Gastrocnemius medialis (tissue), 4 donors: ENCODE measurements around the gene LCN6. TPM values are rescaled to one million over a fixed set of nuclear protein-coding genes. Genes with fewer than 3 reads are reported as not detected.

Source experiments
- ATAC-seq, 2 donors: fragments of 150-250 bp; one replicate each; pipeline ENCODE4 v1.9.1; 2016
- DNase-seq, 2 donors: peaks; one replicate each; pipeline ENCODE4 v3.0.0-alpha.2; 2019
- H3K27ac ChIP-seq, 4 donors: fragments of 200-600 bp; sonication (generic); 1 replicate in 1 of 4; 2 replicates in 3 of 4; pipeline ENCODE4 v1.5.1; 2016 to 2018; ENCODE audit warnings: mild to moderate bottlenecking in 2 of 4, moderate library complexity in 1 of 4
- H3K27me3 ChIP-seq, 3 donors: fragments of 200-600 bp; sonication (generic) in 2 of 3; 1 replicate in 1 of 3; 2 replicates in 2 of 3; pipeline versions ENCODE4 v1.5.1 to v1.6.0; 2016 to 2019; ENCODE audit warnings: mild to moderate bottlenecking in 1 of 3, moderate library complexity in 1 of 3
- H3K36me3 ChIP-seq, 2 donors: fragments of 200-600 bp; sonication (generic) in 1 of 2; one replicate each; pipeline ENCODE4 v1.5.1; 2017 to 2018
- H3K4me1 ChIP-seq, 2 donors: fragments of 200-600 bp; sonication (generic) in 1 of 2; one replicate each; pipeline ENCODE4 v1.5.1; 2016 to 2017; ENCODE audit warnings: mild to moderate bottlenecking in 2 of 2
- H3K4me3 ChIP-seq, 4 donors: fragments of 200-600 bp; sonication (generic) in 3 of 4; 1 replicate in 1 of 4; 2 replicates in 3 of 4; pipeline ENCODE4 v1.5.1; 2016 to 2019; ENCODE audit warnings: mild to moderate bottlenecking in 2 of 4
- H3K9me3 ChIP-seq, 3 donors: fragments of 200-600 bp; sonication (generic) in 2 of 3; 1 replicate in 1 of 3; 2 replicates in 2 of 3; pipeline ENCODE4 v1.5.1; 2016 to 2019
- CTCF ChIP-seq, 5 experiments: fragments of 450-650 bp in 3 of 5; fragments of 200-600 bp in 2 of 5; sonication (generic) in 2 of 5; IDR thresholded peaks in 4 of 5; conservative IDR thresholded peaks in 1 of 5; 1 replicate in 4 of 5; 2 replicates in 1 of 5; pipeline ENCODE4 v1.5.1; 2016 to 2019; ENCODE audit warnings: antibody characterized with exemption in 5 of 5, mild to moderate bottlenecking in 3 of 5, moderate library complexity in 3 of 5
- POLR2A ChIP-seq, 2 donors: fragments of 450-650 bp; IDR thresholded peaks; one replicate each; pipeline ENCODE4 v1.6.1; 2017; ENCODE audit warnings: antibody characterized with exemption in 2 of 2, mild to moderate bottlenecking in 2 of 2, moderate library complexity in 2 of 2
- in situ Hi-C, 4 donors: fragments of 200-750 bp; cut with MboI; loops; one replicate each; pipeline versions ENCODE4 v1.15.0 to v1.8.0; 2017; ENCODE audit warnings: low sequenced_read_pairs in 4 of 4
- intact Hi-C: fragments of 100-400 bp; cut with DNase I; formaldehyde crosslinking; loops from one replicate; pipeline ENCODE4 v1.15.1; 2023; ENCODE audit warnings: low total_unique reads
- total RNA-seq, 4 donors: library from RNA; depleted of rRNA; stranded (reverse); fragments of >200 nt; gene quantifications; one replicate each; pipeline versions ENCODE4 v1.1.0 to v1.2.3, GENCODE V29; 2016

Gene LCN6
- total RNA-seq, 4 donors from 2014 or later, result 2.1 to 11.7 (median 3.7) TPM

- intact Hi-C loops, result no loop called here
Measured at GRCh38 chr9:136723362-136723976, 24.9 kb downstream of the LCN6 start.

GRCh38 chr9:136722969-136723356, 25.4 kb downstream of the LCN6 start:
- intact Hi-C loops, result no loop called here
- no peak for DNase-seq
- no peak for ATAC-seq
- in situ Hi-C loops, result no loop called here
- H3K27ac ChIP-seq, result no peak overlapping the region
- H3K27me3 ChIP-seq, result no peaks in the 10 kb centered on the region
- TF ChIP-seq CTCF (IDR thresholded peaks at IDR 0.05 in 4 of 5, conservative IDR thresholded peaks at IDR 0.05 in 1 of 5) (no peak), POLR2A (IDR thresholded peaks at IDR 0.05) (no peak)
- H3K9me3 ChIP-seq, result no peaks in the 10 kb centered on the region
- H3K4me3 ChIP-seq, result no peak overlapping the region
- H3K36me3 ChIP-seq, result peaks cover 0 to 55% of the 10 kb centered on the region in 2 donors
- peaks cover 24 to 26% of the 10 kb centered on the region in 2 donors for H3K4me1 ChIP-seq

More at GRCh38 chr9:136723362-136723976, 24.9 kb downstream of the LCN6 start:
- Histone ChIP-seq H3K27ac (no peak overlapping the region), H3K4me1 (peaks cover 24 to 26% of the 10 kb centered on the region in 2 donors), H3K9me3 (no peaks in the 10 kb centered on the region), H3K27me3 (no peaks in the 10 kb centered on the region), H3K36me3 (peaks cover 0 to 55% of the 10 kb centered on the region in 2 donors), H3K4me3 (no peak overlapping the region)
- ATAC-seq (no peak), DNase-seq (no peak)
- in situ Hi-C loops, result no loop called here
- TF ChIP-seq POLR2A (IDR thresholded peaks at IDR 0.05) (no peak), CTCF (IDR thresholded peaks at IDR 0.05 in 4 of 5, conservative IDR thresholded peaks at IDR 0.05 in 1 of 5) (no peak)

- intact Hi-C loops (no loop called here), in situ Hi-C loops (no loop called here)
- DNase-seq (no peak), ATAC-seq (no peak)
- Histone ChIP-seq H3K4me3 (no peak overlapping the region), H3K4me1 (peaks cover 23 to 24% of the 10 kb centered on the region in 2 donors), H3K9me3 (no peaks in the 10 kb centered on the region), H3K27me3 (no peaks in the 10 kb centered on the region), H3K36me3 (peaks cover 0 to 55% of the 10 kb centered on the region in 2 donors), H3K27ac (peak overlapping the region in 2 of 4 donors; percentile 20 to 38)
- TF ChIP-seq CTCF (IDR thresholded peaks at IDR 0.05 in 4 of 5, conservative IDR thresholded peaks at IDR 0.05 in 1 of 5) (no peak), POLR2A (IDR thresholded peaks at IDR 0.05) (no peak)
Measured at GRCh38 chr9:136722093-136722968, 26.0 kb downstream of the LCN6 start.

GRCh38 chr9:136721339-136722092, 26.8 kb downstream of the LCN6 start:
- intact Hi-C loops (no loop called here), in situ Hi-C loops (no loop called here)
- DNase-seq (no peak), ATAC-seq (peak; percentile 26 to 32)
- TF ChIP-seq CTCF (IDR thresholded peaks at IDR 0.05 in 4 of 5, conservative IDR thresholded peaks at IDR 0.05 in 1 of 5) (no peak), POLR2A (IDR thresholded peaks at IDR 0.05) (no peak)
- Histone ChIP-seq H3K36me3 (peaks cover 0 to 52% of the 10 kb centered on the region in 2 donors), H3K27me3 (no peaks in the 10 kb centered on the region), H3K4me1 (peaks cover 15 to 16% of the 10 kb centered on the region in 2 donors), H3K9me3 (no peaks in the 10 kb centered on the region), H3K27ac (peak overlapping the region in 3 of 4 donors; percentile 11 to 55 (median 38)), H3K4me3 (no peak overlapping the region)
